Right atrium auricular region (tissue), 2 donors: ENCODE data around the gene TRAPPC5. TPM values are rescaled to one million over a fixed set of nuclear protein-coding genes. Genes with fewer than 3 reads are reported as not detected.

Source experiments
- DNase-seq: peaks from one replicate; pipeline ENCODE4 v3.0.0-alpha.2; 2019; ENCODE audit warnings: low spot score
- H3K27ac ChIP-seq, 2 donors: fragments of 200-600 bp; sonication (generic); 1 replicate in 1 of 2; 2 replicates in 1 of 2; pipeline ENCODE4 v1.5.1; 2016 to 2019
- H3K27me3 ChIP-seq, 2 donors: fragments of 200-600 bp; sonication (generic); one replicate each; pipeline versions ENCODE4 v1.5.1 to v1.6.0; 2017 to 2019
- H3K36me3 ChIP-seq: fragments of 200-600 bp; sonication (generic); one replicate; pipeline ENCODE4 v1.5.1; 2016
- H3K4me1 ChIP-seq, 2 donors: fragments of 200-600 bp; sonication (generic); one replicate each; pipeline versions ENCODE4 v1.5.1 to v1.6.0; 2017 to 2019
- H3K4me3 ChIP-seq, 2 donors: fragments of 200-600 bp; sonication (generic); 1 replicate in 1 of 2; 2 replicates in 1 of 2; pipeline ENCODE4 v1.5.1; 2017 to 2019; ENCODE audit warnings: mild to moderate bottlenecking in 1 of 2, moderate library complexity in 1 of 2
- H3K9me3 ChIP-seq, 2 donors: fragments of 200-600 bp; sonication (generic); one replicate each; pipeline ENCODE4 v1.5.1; 2019
- total RNA-seq, 2 donors: library from RNA; depleted of rRNA; stranded (reverse); fragments of >200 nt; gene quantifications; one replicate each; pipeline ENCODE4 v1.1.0, GENCODE V29; 2016
- TF ChIP-seq, protein P1 (sequence below), 2 donors: fragments of 200-600 bp; sonication (generic); IDR thresholded peaks; one replicate each; pipeline ENCODE4 v1.5.1; 2019; ENCODE audit warnings: antibody characterized with exemption in 2 of 2

Gene TRAPPC5
- total RNA-seq, 2 donors from 2014 or later, result 55.0 to 58.3 TPM

DNA sequence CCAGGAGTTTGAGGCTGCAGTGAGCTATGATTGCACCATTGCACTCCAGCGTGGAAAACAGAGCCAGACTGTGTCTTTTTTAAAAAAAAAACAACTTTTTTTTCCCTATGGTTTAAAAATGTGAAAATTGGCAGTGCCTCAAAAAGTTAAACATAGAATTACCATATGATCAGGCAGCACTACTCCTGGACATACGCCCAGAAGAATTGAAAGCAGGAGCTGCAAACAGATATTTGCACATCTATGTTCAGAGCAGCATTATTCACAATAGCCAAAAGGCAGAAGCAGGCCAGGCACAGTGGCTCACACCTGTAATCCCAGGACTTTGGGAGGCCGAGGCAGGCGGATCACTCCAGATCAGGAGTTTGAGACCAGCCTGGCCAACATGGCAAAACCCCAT lies 15.6 kb upstream of the TRAPPC5 start:
- no peaks in the 10 kb centered on the region for H3K9me3 ChIP-seq
- H3K27me3 ChIP-seq, result no peaks in the 10 kb centered on the region
- TF ChIP-seq, protein P1, sequence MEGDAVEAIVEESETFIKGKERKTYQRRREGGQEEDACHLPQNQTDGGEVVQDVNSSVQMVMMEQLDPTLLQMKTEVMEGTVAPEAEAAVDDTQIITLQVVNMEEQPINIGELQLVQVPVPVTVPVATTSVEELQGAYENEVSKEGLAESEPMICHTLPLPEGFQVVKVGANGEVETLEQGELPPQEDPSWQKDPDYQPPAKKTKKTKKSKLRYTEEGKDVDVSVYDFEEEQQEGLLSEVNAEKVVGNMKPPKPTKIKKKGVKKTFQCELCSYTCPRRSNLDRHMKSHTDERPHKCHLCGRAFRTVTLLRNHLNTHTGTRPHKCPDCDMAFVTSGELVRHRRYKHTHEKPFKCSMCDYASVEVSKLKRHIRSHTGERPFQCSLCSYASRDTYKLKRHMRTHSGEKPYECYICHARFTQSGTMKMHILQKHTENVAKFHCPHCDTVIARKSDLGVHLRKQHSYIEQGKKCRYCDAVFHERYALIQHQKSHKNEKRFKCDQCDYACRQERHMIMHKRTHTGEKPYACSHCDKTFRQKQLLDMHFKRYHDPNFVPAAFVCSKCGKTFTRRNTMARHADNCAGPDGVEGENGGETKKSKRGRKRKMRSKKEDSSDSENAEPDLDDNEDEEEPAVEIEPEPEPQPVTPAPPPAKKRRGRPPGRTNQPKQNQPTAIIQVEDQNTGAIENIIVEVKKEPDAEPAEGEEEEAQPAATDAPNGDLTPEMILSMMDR (IDR thresholded peaks at IDR 0.05), result no peak
- no peaks in the 10 kb centered on the region for H3K4me1 ChIP-seq
- no peak overlapping the region for H3K27ac ChIP-seq
- no peak overlapping the region for H3K4me3 ChIP-seq
- no peak for DNase-seq
- H3K36me3 ChIP-seq, result no peaks in the 10 kb centered on the region

DNA sequence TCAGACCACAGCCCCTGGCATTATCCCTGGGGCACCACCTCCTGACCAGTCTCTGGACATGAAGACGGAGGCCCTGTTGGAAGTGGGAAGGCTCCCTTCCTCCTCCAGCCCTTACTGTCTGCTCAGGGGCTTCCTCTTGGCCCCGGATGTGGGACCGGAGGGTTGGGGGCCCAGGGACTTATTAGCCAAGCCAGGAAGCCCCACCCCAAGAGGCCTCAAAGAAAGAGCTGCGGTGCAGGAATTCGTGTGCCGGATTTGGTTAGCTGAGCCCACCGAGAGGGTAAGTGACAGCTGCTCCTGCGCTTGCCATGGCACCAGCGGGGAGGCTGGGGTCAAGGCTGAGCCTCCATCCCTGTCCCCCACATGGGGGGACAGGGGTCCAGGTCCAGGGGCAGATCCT lies 11.8 kb upstream of the TRAPPC5 start, which contains the start of gene RETN:
TSS of gene RETN (plus strand) at position 208 of the 400 bp plus-strand sequence. CDS start 278 bp downstream, outside the sequence.
- H3K27me3 ChIP-seq, result no peaks in the 10 kb centered on the region
- no peak within 1 kb of the TSS for H3K27ac ChIP-seq
- no peak within 1 kb of the TSS for H3K4me3 ChIP-seq
- H3K9me3 ChIP-seq, result peaks cover 0 to 1% of the 10 kb centered on the region in 2 donors
- TF ChIP-seq, protein P1 (IDR thresholded peaks at IDR 0.05), result no peak
- no peaks in the 10 kb centered on the region for H3K4me1 ChIP-seq
- H3K36me3 ChIP-seq, result no peaks in the 10 kb centered on the region
- no peak for DNase-seq

GRCh38 chr19:7669641-7670040 lies 11.0 kb upstream of the TRAPPC5 start:
- TF ChIP-seq, protein P1 (IDR thresholded peaks at IDR 0.05), result no peak
- Histone ChIP-seq H3K4me1 (no peaks in the 10 kb centered on the region), H3K27me3 (no peaks in the 10 kb centered on the region), H3K9me3 (peaks cover 0 to 4% of the 10 kb centered on the region in 2 donors), H3K27ac (no peak overlapping the region), H3K36me3 (no peaks in the 10 kb centered on the region), H3K4me3 (no peak overlapping the region)
- no peak for DNase-seq

GRCh38 chr19:7670150-7670783 lies 10.4 kb upstream of the TRAPPC5 start:
- Histone ChIP-seq H3K27ac (no peak overlapping the region), H3K4me3 (no peak overlapping the region), H3K36me3 (no peaks in the 10 kb centered on the region), H3K9me3 (peaks cover 0 to 4% of the 10 kb centered on the region in 2 donors), H3K4me1 (no peaks in the 10 kb centered on the region), H3K27me3 (no peaks in the 10 kb centered on the region)
- DNase-seq, result no peak
- TF ChIP-seq, protein P1 (IDR thresholded peaks at IDR 0.05), result no peak

DNA sequence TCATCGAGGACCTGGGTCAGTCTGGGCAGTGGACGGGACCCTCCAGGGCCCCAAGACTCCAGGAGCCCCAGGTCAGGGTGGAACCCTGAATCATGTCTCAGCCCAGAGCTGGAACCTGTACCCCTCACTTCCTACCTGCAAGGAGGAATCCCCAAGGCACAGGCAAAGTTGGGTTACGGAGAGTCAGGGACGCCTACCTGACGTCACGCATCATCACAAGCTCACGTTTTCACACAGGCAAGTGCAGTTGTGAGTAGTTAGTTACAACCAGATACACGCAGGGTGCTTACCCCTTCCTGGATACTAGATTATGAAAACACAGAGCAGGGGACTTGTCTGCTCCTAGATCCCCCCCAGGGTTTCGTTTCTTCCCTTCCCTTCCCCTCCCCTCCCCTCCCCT lies 9.8 kb upstream of the TRAPPC5 start:
- no peak for DNase-seq
- Histone ChIP-seq H3K4me3 (no peak overlapping the region), H3K4me1 (no peaks in the 10 kb centered on the region), H3K9me3 (peaks cover 0 to 4% of the 10 kb centered on the region in 2 donors), H3K27ac (no peak overlapping the region), H3K36me3 (no peaks in the 10 kb centered on the region), H3K27me3 (no peaks in the 10 kb centered on the region)
- TF ChIP-seq, protein P1 (IDR thresholded peaks at IDR 0.05), result no peak

DNA sequence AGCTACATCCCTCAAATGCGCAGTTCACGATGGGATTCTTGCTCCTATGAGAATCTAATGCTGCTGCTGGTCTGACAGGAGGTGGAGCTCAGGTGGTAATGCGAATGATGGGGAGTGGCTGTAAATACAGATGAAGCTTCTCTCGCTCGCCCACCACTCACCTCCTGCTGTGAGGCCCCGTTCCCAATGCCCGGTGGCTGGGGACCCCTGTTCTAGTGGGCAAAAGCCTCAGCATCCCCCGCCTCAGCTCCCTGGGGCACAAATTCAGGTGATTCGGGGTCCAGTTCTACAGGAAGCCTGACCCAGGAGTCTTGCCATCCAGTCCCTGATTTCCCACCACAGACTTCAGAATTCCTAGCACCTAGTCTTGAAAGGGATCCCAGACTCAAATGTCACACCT lies 8.1 kb upstream of the TRAPPC5 start:
- no peak for DNase-seq
- peaks cover 0 to 4% of the 10 kb centered on the region in 2 donors for H3K9me3 ChIP-seq
- TF ChIP-seq, protein P1 (IDR thresholded peaks at IDR 0.05), result no peak
- H3K27ac ChIP-seq, result no peak overlapping the region
- H3K4me1 ChIP-seq, result no peaks in the 10 kb centered on the region
- H3K4me3 ChIP-seq, result no peak overlapping the region
- H3K27me3 ChIP-seq, result no peaks in the 10 kb centered on the region
- H3K36me3 ChIP-seq, result no peaks in the 10 kb centered on the region
